HG02571 (cell line): ENCODE data around the gene POU2F1.
"Not testable (repeated sequence)": the region's sequence is repeated elsewhere in the genome, so short reads cannot be mapped to it uniquely, and the experiment has no call there.

Experiments
- ATAC-seq: cut with Tn5 transposase; IDR thresholded peaks from one replicate; pipeline ENCODE4 v1.9.1; 2021; ENCODE audit warnings: mild to moderate bottlenecking, moderate library complexity; ENCODE audit not compliant: unreplicated experiment

POU2F1 gene

DNA sequence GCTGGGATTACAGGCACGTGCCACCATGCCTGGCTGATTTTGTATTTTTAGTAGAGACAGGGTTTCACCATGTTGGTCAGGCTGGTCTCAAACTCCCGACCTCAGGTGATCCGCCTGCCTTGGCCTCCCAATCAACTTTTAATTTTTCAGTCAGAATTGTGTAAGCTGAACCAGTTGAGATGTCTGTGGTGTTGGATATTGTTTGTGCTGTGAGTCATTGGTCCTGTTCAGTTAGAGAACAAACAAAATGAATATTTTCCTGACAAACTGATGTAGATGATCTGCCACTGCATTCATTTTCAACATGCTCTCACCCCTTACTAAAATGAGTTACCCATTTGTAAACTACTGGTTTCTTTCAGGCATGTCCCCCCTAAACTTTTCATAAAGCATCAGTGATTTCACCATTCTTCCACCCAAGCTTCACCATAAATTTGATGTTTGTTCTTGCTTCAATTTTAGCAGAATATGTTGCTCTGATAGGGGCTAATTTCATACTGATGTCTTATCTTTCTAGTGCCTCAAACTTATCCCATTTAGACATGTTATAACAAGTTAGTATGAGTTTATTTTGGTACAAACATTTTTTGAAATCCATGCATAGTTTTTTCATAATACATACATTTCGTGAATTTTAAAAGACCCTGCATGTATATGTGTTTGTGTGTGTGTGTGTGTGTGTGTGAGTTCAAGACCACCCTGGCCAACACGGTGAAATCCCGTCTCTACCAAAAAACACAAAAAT is 15.2 kb upstream of the POU2F1 start:
- ATAC-seq, result not testable (repeated sequence)

DNA sequence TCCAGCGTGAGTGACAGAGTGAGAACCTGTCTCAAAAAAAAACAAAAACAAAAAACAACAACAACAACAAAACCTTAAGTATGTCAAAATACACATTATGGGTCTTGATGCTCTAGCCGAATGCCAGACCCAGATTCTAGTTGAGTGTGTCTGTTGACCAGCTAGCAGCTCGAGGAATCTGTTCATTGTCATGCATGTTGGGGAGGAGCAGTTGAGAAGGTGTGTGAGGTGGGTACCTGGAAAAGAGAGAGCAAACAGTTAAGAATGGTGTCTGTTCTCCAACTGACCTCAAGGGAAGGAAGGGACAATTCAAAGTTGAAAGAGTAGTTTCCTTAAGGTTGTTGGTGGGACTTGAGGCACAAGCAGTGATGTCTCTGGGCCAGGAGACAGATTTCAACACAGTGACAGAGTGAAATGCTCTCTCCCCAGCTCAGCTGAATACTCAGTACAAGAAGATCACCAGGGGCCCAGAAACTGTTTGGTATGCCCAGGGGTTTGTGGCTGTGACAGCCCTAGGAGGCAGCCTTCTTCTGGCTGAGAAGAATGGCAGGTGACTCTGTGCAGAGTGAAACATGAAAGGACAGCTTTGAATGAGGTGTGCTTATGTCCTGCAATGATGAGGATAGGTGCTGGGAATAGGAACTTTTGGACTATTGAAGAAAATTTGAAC is 14.4 kb upstream of the POU2F1 start:
- ATAC-seq, result no peak

DNA sequence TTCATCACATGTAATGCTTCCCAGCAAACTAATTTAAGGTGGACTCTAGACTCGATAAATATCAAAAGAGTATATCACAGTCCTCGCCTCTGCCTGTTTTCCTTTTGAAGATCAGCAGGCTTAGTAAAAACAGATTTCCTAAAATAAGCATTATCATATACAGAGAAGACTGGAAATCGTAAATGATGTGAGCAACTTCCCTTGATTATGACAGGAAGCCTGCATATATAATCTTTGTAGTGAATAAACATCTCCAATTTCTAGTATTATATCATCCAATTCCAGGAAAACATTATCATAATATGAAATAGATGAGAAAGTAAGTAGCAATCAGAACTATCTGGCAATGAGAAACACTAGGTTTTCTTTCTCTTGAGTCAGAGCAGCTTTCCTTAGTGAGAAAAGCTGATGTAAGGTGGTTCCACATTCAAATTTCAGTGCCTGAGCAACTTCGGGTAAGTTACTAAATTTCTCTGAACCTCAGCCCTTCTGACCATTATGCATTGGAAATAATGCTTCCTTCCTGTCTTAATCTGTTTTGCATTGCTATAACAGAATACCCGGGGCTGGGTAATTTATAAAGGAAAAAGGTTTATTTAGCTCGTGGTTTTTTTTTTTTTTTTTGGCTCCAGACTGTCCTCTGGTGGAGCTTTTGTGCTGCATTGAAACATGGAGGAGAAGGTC is 12.6 kb upstream of the POU2F1 start:
- no peak for ATAC-seq

DNA sequence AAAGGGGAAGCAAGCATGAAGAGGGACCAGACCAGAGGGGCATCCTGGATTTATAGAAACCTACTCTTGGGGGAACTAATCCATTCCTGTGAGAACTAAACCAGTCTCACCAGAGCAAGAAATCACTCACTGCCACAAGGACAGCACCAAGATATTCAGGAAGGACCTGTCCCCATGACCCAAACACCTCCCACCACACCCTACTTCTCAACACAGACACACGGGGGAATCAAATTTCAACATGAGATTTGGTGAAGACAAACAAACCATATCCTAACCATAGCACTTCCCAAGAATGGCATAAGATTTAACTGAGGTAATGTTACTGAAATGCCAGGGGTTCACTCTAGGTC is 12.1 kb upstream of the POU2F1 start:
- no peak for ATAC-seq

DNA sequence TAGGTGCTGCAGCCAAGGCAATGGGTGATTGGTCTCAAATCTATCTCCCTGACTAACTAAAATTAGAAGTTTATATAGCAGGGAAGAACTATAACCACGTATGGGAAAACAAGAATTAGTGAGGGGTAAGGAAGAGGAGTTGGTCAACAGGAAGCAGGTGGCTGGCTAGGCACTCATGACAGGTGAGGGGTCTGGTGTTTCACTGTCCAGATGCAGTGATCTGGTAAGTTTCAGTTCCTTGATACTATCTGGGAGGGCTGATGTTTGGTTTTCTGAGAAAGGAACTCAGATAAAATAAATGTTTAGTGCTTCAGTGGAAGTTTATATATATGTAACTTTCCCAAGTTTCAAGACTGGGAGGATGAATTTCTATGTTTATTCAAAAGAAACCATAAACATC is 11.6 kb upstream of the POU2F1 start:
- ATAC-seq, result no peak

DNA sequence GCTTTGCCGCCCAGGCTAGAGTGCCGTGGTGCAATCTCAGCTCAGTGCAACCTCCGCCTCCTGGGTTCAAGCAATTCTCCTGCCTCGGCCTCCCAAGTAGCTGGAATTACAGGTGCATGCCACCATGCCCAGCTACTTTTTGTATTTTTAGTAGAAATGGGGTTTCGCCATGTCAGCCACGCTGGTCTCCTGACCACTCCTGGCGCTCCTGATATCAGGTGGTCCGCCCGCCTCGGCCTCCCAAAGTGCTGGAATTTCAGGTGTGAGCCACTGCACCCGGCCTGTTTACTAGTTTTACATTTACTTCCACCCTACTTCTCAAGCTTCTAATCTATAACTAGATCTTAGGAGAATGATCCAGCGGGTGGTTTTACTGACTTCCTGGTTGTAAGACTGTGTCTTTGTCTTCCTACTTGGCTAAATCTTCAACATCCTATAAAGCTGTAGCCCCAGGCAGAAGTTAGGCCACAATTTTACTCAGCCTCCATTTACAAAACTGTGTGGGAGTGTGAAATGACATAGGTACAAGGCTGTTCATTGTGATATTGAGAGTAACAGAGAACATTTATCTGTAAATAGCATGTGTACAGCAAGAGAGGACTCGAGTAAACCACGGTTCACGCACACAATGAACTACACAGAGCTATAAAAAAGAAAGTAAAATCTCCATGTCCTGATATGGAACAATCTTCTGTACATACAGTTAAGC is 9.6 kb upstream of the POU2F1 start:
- ATAC-seq, result no peak

DNA sequence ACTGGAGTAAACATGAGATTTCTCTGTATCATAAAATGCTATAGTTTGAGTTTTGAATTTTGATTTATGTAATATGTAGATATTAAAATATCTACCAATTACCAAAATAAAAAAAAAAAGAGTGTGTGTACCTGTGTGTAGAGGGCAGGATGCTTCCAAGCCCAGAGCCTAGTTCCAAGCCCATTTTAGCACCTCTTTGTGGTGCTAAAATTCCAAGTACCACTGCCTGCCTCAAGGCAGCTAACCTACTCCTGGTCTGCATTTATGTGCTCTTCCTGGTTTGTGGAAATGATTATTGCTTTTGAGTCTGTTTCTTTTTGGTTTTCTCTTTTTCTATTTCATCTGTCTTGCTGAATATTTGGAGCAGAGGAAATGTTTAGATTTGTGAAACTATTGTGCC is 8.7 kb upstream of the POU2F1 start:
- ATAC-seq, result no peak

DNA sequence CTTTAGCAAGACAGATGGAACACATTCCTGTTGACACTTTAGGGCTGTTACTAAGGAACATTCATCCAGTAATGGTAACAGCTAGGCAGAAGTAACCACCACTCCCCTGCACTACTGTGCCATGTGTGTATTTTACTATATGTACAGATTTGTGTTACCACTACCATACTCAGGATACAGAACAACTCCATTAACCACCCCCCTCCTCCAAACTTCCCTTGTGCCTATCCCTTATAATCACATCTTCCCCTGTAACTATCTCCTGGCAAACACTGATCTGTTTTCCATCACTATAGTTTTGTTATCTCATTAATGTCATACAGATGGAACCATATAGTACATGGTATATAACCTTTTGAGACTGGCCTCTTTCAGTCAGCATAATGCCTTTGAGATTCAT is 3.9 kb upstream of the POU2F1 start:
- no peak for ATAC-seq

DNA sequence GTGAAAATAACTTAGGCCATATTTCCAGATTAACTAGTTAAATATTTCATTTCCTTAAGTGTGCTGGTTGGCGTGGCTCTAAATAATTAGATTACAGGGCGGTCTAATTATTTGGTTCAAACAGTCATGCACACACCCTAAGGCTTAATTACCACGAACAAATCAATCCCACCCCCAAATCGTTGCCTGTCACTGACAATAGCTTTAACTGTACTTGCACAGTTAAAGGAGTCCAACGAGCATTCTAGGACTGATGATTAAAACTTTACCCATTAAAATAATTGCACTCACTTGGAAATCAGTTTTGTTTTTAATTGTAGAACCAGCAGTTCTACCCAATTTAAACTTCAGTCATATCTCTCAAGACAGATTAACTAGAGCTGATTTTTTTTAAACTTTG is 1.5 kb upstream of the POU2F1 start:
- no peak for ATAC-seq

DNA sequence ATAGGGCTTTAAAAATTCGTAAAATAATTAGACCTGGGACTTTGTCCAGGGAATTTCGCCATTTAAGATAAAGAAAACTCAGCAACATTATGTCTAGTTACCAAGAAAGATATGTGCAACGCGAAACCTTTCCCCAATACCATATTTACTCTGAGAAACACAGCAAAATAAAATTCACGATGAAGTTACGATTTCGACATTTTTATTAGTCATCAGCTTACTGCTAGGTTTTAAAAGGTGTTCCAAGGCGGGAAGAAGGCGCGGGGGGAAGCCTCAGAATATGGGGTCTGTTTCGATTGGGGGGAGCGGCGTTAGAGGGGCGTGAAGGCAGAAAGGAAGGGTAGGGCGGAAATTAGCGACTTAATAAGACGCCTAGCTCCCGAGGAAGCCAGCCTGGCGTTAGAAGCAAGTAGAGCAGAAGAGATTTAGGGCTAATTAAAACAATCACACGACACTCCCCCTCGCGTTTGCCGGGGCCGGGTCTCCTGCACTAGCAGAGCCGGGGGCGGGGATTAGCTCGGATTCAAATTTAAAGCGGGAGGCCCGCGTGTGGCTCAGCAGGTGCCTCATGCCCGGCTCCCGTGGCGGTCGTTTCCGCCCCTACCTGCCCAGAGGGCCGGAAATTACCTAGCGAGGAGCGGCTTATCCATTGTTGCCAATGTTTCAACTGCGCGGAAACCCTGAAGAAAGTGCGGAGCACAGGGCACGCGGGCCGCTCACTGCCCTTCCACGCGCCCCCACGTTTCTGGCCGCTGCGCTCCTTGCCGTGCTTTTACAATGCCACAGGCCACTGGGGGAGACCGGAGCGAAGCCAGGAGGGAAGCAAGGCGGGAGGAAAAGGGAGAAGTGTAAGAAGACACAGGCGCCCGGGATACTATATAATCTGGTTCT is 795 bp upstream of the POU2F1 start:
- peak; percentile 26 for ATAC-seq

DNA sequence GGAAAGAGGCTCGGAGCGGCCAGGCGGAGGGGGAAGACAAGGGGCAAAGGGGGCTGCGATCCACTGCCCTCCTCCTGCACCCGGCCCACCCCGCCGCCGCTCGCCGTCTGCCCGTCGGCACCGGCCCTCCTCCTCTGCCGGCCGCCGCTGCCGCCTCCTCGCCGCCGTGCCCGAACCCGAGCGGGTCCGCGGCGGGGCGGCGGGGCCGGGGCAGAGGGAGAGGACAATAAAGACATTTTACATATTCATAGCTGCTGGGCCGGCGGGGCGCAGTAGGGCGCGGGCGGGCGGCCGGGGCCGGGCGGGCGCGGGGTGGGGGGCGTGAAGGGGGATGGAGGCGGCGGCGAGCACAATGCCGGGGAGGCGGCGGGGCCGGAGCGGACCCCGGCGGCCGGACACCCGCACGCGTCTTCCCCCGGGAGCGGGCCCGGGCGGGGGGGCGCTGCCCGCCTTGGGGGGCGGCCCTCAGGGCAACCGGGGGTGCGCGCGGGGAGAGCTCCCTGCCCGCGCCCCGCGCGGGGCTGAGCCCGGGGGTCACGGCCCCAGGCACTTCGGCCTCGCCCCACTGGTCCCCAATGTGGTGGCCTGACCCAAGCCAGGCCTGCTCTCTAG is 546 bp downstream of the POU2F1 start:
- peak; percentile 8 for ATAC-seq

DNA sequence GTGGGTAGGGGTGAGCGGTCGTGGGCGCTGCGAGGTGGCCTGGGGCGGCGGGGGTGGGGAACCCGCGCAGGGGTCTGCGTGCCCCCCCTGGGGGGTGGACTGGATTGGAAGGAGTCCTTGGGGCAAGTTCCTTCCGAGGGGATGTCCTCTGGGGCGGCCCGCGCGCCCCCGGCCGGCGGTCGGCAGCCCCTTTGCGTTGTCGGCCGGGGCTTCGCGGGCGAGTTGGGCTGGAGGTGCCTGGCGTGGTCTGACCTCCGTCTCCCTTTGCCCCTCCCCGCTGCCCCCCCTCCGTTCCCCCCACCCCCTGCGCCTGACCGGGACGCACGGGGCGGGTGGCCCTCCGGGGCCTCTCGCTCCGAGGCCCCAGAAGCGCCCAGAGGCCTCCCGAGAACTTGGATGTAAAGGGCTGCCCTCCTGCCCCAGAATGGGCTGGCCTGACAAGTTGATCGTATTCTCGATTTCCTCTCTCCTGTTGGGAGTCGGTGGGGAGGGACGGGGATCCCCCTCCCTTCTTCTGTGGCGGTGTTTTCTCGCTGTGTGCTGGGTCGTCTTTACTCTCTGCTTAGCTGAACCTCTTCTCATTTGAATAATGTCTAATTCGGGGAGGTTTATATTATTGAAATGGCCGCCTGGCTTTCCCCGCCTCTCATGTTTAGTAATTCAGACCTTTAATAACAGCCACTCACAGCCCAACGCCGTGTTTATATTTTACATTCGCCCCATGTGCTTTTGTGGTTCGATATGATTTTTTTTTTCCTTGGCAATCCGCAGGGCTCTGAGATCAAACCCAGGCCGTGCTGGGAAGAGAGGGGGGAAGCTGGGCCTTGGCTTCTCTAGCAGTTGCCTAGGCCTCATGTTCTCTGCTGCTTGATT is 1.3 kb downstream of the POU2F1 start:
- ATAC-seq, result peak; percentile 51

DNA sequence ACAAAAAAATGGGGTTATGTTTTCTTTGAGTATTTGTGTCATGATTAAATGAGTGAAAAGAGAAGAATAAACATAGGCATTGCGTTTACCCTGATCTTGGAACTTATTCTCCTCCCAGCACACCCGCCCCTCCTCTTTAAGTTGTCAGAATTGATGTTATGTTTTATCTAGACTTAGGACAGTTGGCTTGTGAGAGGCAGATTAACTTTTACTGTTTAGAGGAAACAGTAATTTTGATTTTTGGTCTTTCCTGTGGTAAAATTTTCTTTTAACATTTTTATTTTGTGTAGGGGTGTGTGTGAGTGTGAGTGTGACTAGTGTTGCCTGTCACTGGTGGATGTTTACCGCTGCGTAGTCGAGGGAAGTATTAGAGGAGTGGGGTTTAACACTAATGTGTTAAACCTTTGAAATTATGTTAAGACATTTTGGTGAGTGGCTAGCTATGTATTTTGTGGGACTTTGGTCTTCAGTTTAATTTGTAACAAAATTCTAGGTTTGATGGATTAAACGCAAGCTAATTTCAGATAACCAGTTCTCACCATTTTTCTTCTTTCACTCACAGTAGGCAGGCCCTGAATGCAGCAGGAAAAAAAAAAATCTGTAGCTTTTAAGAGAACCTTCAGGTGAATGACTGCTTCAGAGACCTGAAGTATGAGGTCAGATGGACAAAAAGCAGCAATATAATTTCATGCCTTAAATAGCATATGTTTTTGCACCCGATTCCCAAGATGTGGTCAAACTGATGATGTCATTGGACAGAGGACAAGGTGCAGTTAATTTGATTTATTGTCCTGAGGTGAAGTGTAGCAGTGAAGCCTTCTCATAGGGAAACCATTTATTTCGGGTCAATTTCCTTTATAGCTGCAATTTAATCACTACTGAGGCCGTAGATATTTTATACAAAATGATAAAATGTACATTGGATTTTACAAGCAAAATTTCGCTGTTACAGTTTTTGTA is 2.7 kb downstream of the POU2F1 start:
- no peak for ATAC-seq

DNA sequence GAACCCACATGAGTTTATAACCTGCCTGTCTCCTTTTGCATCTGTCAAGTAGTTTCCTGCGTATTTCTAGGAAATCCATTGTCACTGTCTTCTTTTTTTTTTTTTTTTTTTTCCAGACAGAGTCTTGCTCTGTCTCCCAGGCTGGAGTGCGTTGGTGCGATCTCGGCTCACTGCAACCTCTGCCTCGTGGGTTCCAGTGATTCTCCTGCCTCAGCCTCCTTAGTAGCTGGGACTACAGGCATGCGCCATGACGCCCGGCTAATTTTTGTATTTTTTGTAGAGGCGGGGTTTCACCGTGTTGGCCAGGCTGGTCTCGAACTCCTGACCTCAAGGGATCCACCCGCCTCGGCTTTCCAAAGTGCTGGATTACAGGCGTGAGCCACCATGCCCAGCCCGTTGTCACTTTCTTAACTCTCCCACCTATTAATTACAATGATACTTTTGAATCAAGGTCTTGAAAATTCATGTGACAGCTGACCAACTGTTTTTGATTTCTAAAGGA is 4.1 kb downstream of the POU2F1 start:
- ATAC-seq, result not testable (repeated sequence)

DNA sequence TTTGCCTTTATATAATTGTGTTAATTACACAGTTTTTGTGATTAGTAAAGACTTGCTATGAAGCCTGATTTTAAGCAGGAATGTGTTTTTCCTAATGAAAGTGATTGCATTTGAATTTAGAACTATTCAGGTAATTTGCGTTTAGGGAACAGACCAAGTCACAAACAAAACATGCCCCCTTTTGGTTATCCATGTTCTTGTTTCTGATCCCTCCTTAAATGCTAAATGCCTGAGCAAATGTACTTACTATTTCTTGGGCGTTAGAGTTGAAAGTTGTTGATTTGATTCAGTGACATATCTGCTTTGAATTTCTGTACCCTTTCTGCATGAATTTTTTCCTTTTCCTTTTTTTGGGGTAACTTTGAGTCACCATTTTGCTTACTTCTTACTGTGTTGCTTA is 5.2 kb downstream of the POU2F1 start:
- ATAC-seq, result no peak

DNA sequence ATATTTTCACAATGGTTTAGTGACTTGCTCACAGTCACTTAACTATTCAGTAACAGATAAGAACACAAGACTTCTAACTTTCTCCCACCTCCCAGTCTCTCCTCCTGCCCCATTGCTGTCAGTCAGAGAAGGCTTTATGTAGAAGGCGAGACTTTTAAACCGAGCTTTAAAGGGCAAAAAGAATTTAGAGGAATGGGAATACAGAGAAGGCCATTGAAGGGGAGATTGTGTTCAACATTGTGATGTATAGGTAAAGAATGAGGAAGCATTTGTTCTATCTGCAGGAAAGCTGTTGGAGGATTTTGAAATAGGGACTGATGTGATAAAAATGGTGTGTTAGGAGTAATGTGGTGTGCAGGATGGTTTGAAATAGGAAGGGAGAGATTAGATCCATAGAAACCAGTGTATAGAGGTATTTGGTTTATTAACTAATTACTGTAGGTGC is 7.3 kb downstream of the POU2F1 start:
- no peak for ATAC-seq

DNA sequence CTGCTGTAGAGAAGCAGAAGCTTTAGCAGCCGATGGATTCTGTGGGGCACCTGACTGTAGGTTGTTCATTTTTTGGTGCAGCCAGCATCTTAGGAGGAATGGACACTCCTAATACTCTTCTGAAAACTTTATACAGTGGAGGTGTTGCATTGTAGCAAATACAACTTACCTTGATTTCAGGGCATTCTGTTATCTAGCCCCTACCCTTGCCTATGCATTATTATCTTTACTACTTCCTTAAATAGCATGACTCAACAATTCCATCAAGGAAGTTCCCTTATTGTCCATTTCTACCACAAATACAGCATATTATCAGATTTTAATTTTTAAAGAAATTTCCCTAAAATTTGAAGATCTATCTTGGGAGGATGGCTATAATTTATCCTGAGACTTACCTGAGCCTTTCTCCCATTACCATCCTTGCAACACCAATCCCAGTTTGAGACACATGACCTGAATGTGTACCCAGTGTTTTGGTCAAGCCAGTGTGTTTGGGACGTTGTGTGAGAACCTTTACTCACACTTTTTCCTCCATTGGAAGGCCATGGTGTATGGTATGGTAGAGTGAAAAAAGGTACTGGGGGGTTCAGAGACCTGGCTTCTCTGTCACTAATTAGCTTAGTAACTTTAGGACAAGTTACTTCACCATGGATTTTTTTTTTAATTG is 9.2 kb downstream of the POU2F1 start:
- no peak for ATAC-seq
